Astrocyte (in vitro differentiated cells and primary cell): ENCODE data around the gene MTHFSD.

Source experiments
- CTCF ChIP-seq: IDR thresholded peaks from 2 replicates; pipeline ENCODE4 v1.5.1; 2011; ENCODE audit warnings: low read depth, mild to moderate bottlenecking, inconsistent platforms, low read length, moderate library complexity; ENCODE audit not compliant: insufficient read depth
- EZH2 ChIP-seq: IDR thresholded peaks from 2 replicates; pipeline ENCODE4 v1.6.1; 2012; ENCODE audit warnings: mild to moderate bottlenecking, low read length, inconsistent platforms; ENCODE audit not compliant: insufficient read depth

- TF ChIP-seq CTCF, result no peak
- TF ChIP-seq EZH2, result no peak
Measured at GRCh38 chr16:86545481-86545880, 9.6 kb downstream of the MTHFSD start.
